HepG2 (cell line): ENCODE measurements around the gene JMJD8. TPM values are rescaled to one million over a fixed set of nuclear protein-coding genes. Genes with fewer than 3 reads are reported as not detected.

Source experiments
- ETV5 ChIP-seq: IDR thresholded peaks from 2 replicates; pipeline ENCODE4 v1.6.1; 2018; ENCODE audit warnings: missing biosample characterization, missing genetic modification reagents, inconsistent platforms, borderline replicate concordance
- FOXK1 ChIP-seq: sonication (generic); formaldehyde crosslinking; IDR thresholded peaks from 2 replicates; pipeline ENCODE4 v1.4.0; 2020; ENCODE audit warnings: low read depth, missing genetic modification reagents, borderline replicate concordance
- GABPA ChIP-seq, 2 experiments: IDR thresholded peaks; 2 replicates each; pipeline ENCODE4 v1.6.1; 2011 to 2016; ENCODE audit warnings: low read depth in 2 of 2, low read length in 1 of 2, missing biosample characterization in 1 of 2, missing genetic modification characterization in 1 of 2
- HNRNPL ChIP-seq: fragments of 200-400 bp; formaldehyde crosslinking; IDR thresholded peaks from 2 replicates; pipeline ENCODE4 v1.6.1; 2017; ENCODE audit warnings: mild to moderate bottlenecking, low read depth, low read length
- KDM2A ChIP-seq: sonication (generic); formaldehyde crosslinking; IDR thresholded peaks from 2 replicates; pipeline ENCODE4 v1.4.0; 2020; ENCODE audit warnings: low read depth, missing genetic modification reagents, borderline replicate concordance
- PRMT3 ChIP-seq: sonication (generic); formaldehyde crosslinking; IDR thresholded peaks from 2 replicates; pipeline ENCODE4 v1.8.1; 2022; ENCODE audit warnings: low read depth, mild to moderate bottlenecking, moderate library complexity, missing genetic modification reagents, borderline replicate concordance
- RAD21 ChIP-seq: fragments of 450-650 bp; formaldehyde crosslinking; IDR thresholded peaks from 2 replicates; pipeline ENCODE4 v1.5.0; 2020; ENCODE audit warnings: mild to moderate bottlenecking
- RBM39 ChIP-seq: fragments of 200-400 bp; formaldehyde crosslinking; IDR thresholded peaks from one replicate; pipeline ENCODE4 v1.6.1; 2018; ENCODE audit warnings: antibody characterized with exemption, mild to moderate bottlenecking, low read depth, low read length; ENCODE audit not compliant: poor library complexity, severe bottlenecking
- TARDBP ChIP-seq: sonication (generic); formaldehyde crosslinking; IDR thresholded peaks from 2 replicates; pipeline ENCODE4 v1.8.0; 2022; ENCODE audit warnings: mild to moderate bottlenecking, missing genetic modification reagents
- ZFP37 ChIP-seq: sonication (generic); formaldehyde crosslinking; IDR thresholded peaks from 2 replicates; pipeline ENCODE4 v1.4.0; 2020; ENCODE audit warnings: missing genetic modification reagents, borderline replicate concordance
- polyA plus RNA-seq, 8 experiments: library from polyadenylated mRNA; depleted of rRNA in 3 of 8; stranded (reverse) in 7 of 8; unstranded in 1 of 8; fragments of >200 nt; fragmentation: Illumina TruSeq in 4 of 8; extraction: Trizol in 4 of 8; gene quantifications; 2 replicates each; pipeline versions ENCODE4 v1.2.1 to v1.2.3, GENCODE V29; 2011 to 2016; ENCODE audit warnings: low read depth in 4 of 8, missing spikeins in 1 of 8, mixed read lengths in 1 of 8; ENCODE audit not compliant: insufficient read depth in 1 of 8
- total RNA-seq, 5 experiments: library from RNA; depleted of rRNA; stranded (reverse); fragments of >200 nt; fragmentation: Illumina TruSeq; extraction: Trizol; gene quantifications; 2 replicates each; pipeline ENCODE4 v1.2.3, GENCODE V29; 2016; ENCODE audit warnings: low read depth in 1 of 5
- TF ChIP-seq, protein P1 (sequence below): sonication (generic); formaldehyde crosslinking; IDR thresholded peaks from 2 replicates; pipeline ENCODE4 v1.4.0; 2020; ENCODE audit warnings: missing genetic modification reagents
- TF ChIP-seq, protein P2 (sequence below): sonication (generic); formaldehyde crosslinking; IDR thresholded peaks from 2 replicates; pipeline ENCODE4 v1.5.1; 2020; ENCODE audit warnings: mild to moderate bottlenecking, missing genetic modification reagents, borderline replicate concordance
- TF ChIP-seq, protein P3 (sequence below): sonication (generic); formaldehyde crosslinking; IDR thresholded peaks from 2 replicates; pipeline ENCODE4 v1.4.0; 2020; ENCODE audit warnings: missing genetic modification reagents
- TF ChIP-seq, protein P4 (sequence below): sonication (generic); formaldehyde crosslinking; IDR thresholded peaks from 2 replicates; pipeline ENCODE4 v1.4.0; 2020; ENCODE audit warnings: missing genetic modification reagents

The JMJD8 gene
- total and polyA plus RNA-seq, 2 of the 13 experiments (the other 11 are each of a cell fraction or from before 2014, with no cell fraction given), result 2.6 to 11.8 TPM

DNA sequence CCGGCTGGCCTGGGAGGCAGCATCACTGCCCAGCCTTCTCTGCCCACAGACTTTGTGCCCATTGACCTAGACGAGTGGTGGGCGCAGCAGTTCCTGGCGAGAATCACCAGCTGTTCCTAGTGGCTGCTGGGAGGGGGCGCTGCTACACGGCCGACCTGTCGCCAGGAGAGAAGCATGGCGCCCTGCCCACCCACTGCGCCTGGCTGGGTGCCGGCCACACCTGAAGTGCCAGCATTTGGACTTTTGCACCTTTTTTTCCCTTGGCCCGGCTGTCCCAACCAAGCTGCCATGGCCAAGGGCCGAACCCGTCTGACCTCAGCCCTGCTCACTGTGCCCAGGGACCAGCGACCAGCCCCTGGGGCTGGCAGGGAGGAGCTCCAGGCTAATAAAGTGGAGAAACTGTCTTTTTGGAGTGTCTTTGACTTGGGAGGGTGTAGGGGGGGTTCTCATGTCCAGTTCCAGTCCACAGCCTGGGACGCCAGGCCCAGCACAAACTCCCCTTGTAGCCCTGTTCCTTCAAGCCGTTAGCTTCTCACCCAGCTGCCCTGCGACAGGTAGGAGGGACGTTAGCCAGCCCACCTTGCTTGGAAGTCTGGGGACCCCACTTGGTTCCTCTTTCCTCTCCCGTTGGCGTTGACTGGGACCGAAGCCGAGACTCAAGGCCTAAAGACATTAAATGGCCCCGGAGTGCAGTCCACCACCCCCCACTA is 35.9 kb downstream of the JMJD8 start (continued):
- TF ChIP-seq, protein P1, sequence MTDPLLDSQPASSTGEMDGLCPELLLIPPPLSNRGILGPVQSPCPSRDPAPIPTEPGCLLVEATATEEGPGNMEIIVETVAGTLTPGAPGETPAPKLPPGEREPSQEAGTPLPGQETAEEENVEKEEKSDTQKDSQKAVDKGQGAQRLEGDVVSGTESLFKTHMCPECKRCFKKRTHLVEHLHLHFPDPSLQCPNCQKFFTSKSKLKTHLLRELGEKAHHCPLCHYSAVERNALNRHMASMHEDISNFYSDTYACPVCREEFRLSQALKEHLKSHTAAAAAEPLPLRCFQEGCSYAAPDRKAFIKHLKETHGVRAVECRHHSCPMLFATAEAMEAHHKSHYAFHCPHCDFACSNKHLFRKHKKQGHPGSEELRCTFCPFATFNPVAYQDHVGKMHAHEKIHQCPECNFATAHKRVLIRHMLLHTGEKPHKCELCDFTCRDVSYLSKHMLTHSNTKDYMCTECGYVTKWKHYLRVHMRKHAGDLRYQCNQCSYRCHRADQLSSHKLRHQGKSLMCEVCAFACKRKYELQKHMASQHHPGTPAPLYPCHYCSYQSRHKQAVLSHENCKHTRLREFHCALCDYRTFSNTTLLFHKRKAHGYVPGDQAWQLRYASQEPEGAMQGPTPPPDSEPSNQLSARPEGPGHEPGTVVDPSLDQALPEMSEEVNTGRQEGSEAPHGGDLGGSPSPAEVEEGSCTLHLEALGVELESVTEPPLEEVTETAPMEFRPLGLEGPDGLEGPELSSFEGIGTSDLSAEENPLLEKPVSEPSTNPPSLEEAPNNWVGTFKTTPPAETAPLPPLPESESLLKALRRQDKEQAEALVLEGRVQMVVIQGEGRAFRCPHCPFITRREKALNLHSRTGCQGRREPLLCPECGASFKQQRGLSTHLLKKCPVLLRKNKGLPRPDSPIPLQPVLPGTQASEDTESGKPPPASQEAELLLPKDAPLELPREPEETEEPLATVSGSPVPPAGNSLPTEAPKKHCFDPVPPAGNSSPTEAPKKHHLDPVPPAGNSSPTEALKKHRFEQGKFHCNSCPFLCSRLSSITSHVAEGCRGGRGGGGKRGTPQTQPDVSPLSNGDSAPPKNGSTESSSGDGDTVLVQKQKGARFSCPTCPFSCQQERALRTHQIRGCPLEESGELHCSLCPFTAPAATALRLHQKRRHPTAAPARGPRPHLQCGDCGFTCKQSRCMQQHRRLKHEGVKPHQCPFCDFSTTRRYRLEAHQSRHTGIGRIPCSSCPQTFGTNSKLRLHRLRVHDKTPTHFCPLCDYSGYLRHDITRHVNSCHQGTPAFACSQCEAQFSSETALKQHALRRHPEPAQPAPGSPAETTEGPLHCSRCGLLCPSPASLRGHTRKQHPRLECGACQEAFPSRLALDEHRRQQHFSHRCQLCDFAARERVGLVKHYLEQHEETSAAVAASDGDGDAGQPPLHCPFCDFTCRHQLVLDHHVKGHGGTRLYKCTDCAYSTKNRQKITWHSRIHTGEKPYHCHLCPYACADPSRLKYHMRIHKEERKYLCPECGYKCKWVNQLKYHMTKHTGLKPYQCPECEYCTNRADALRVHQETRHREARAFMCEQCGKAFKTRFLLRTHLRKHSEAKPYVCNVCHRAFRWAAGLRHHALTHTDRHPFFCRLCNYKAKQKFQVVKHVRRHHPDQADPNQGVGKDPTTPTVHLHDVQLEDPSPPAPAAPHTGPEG (CRISPR knock-in tag), result no peak
- TF ChIP-seq GABPA (IDR thresholded peaks at IDR 0.05; ENCODE audit: low read depth, low read length), result no peak
- TF ChIP-seq GABPA (CRISPR knock-in tag; IDR thresholded peaks at IDR 0.05; ENCODE audit: low read depth), result peak; percentile 38; the same call in 1 of the 2 replicates
- TF ChIP-seq KDM2A (CRISPR knock-in tag), result peak; percentile 35; the same call in 1 of the 2 replicates
- TF ChIP-seq, protein P2, sequence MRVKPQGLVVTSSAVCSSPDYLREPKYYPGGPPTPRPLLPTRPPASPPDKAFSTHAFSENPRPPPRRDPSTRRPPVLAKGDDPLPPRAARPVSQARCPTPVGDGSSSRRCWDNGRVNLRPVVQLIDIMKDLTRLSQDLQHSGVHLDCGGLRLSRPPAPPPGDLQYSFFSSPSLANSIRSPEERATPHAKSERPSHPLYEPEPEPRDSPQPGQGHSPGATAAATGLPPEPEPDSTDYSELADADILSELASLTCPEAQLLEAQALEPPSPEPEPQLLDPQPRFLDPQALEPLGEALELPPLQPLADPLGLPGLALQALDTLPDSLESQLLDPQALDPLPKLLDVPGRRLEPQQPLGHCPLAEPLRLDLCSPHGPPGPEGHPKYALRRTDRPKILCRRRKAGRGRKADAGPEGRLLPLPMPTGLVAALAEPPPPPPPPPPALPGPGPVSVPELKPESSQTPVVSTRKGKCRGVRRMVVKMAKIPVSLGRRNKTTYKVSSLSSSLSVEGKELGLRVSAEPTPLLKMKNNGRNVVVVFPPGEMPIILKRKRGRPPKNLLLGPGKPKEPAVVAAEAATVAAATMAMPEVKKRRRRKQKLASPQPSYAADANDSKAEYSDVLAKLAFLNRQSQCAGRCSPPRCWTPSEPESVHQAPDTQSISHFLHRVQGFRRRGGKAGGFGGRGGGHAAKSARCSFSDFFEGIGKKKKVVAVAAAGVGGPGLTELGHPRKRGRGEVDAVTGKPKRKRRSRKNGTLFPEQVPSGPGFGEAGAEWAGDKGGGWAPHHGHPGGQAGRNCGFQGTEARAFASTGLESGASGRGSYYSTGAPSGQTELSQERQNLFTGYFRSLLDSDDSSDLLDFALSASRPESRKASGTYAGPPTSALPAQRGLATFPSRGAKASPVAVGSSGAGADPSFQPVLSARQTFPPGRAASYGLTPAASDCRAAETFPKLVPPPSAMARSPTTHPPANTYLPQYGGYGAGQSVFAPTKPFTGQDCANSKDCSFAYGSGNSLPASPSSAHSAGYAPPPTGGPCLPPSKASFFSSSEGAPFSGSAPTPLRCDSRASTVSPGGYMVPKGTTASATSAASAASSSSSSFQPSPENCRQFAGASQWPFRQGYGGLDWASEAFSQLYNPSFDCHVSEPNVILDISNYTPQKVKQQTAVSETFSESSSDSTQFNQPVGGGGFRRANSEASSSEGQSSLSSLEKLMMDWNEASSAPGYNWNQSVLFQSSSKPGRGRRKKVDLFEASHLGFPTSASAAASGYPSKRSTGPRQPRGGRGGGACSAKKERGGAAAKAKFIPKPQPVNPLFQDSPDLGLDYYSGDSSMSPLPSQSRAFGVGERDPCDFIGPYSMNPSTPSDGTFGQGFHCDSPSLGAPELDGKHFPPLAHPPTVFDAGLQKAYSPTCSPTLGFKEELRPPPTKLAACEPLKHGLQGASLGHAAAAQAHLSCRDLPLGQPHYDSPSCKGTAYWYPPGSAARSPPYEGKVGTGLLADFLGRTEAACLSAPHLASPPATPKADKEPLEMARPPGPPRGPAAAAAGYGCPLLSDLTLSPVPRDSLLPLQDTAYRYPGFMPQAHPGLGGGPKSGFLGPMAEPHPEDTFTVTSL, result no peak
- no peak for TF ChIP-seq PRMT3
- peak; percentile 41; the same call in 1 of the 2 replicates for TF ChIP-seq TARDBP (CRISPR knock-in tag)
- TF ChIP-seq, protein P3, sequence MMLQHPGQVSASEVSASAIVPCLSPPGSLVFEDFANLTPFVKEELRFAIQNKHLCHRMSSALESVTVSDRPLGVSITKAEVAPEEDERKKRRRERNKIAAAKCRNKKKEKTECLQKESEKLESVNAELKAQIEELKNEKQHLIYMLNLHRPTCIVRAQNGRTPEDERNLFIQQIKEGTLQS (CRISPR knock-in tag), result no peak
- TF ChIP-seq FOXK1 (CRISPR knock-in tag), result peak; percentile 58; the same call in 1 of the 2 replicates
- peak; percentile 39; the same call in 1 of the 2 replicates for TF ChIP-seq ZFP37 (CRISPR knock-in tag)
- TF ChIP-seq HNRNPL, result peak; percentile 99
- no peak for TF ChIP-seq RBM39
- TF ChIP-seq RAD21 (CRISPR knock-in tag), result peak; percentile 68
- no peak for TF ChIP-seq ETV5 (CRISPR knock-in tag)
- TF ChIP-seq, protein P4, sequence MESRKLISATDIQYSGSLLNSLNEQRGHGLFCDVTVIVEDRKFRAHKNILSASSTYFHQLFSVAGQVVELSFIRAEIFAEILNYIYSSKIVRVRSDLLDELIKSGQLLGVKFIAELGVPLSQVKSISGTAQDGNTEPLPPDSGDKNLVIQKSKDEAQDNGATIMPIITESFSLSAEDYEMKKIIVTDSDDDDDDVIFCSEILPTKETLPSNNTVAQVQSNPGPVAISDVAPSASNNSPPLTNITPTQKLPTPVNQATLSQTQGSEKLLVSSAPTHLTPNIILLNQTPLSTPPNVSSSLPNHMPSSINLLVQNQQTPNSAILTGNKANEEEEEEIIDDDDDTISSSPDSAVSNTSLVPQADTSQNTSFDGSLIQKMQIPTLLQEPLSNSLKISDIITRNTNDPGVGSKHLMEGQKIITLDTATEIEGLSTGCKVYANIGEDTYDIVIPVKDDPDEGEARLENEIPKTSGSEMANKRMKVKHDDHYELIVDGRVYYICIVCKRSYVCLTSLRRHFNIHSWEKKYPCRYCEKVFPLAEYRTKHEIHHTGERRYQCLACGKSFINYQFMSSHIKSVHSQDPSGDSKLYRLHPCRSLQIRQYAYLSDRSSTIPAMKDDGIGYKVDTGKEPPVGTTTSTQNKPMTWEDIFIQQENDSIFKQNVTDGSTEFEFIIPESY (CRISPR knock-in tag), result peak; percentile 84; the same call in 1 of the 2 replicates
